GM15510 (cell line): Measurements from ENCODE around the gene RTP3.

Source experiments
- POLR2A ChIP-seq: IDR thresholded peaks from 3 replicates; pipeline ENCODE4 v1.6.1; 2011; ENCODE audit warnings: borderline replicate concordance; ENCODE audit not compliant: insufficient read length; ENCODE audit errors: extremely low read depth

RTP3 gene

DNA sequence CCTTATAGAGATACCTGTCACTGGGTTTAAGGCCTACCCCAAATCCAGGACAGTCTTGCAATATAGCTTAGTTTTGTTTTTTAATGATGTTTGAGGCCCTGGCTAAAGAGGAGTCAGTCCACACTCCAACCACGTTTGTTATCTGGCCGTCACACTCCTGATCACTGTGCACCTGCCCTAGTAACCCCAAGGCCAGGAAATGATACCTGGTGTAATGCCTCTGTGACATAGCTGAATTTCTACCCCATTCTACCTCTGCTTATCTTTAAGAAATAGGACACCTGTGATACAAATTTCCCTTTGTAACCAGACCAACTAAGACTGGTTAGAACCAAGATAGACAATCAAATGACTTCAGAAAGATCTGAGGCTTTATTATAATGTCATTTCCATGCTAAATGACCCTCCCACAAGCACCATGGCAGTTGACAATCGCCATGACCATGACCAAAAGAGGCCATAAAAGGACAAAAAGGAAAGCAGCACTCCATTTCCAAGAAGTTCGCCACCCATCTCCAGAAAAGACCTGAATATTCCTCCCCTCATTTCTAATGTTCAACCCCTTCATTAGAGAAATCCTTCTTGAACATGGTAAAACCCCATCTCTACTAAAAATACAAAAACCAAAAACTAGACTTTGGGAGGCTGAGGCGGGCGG is 4.8 kb upstream of the RTP3 start:
- no peak for TF ChIP-seq POLR2A

DNA sequence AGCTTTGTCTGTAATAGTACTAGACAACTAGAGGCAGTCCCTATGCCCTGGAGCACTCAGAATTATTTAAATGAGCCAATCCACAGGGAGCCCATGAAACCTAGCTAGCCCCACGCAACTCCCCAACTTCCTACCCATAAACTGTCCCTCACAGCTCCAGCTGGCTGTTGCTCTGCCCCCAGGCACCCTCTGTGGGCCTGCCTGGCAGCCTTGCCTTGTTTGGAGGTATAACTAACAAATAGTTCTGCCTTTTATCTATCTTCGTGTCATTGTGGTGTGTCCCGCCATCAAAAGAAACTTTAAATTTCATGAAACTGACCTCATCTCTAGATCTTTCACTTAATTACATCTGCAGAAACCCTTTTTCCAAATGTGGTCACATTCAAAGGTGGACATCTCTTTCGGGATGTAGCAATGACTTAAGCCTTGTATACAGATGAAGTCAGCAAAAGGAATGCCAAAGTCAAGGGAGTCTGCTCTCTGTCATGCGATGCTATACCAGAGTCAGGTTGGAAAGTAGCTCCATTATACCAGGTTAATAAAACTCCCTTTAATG is 1.8 kb upstream of the RTP3 start:
- no peak for TF ChIP-seq POLR2A

DNA sequence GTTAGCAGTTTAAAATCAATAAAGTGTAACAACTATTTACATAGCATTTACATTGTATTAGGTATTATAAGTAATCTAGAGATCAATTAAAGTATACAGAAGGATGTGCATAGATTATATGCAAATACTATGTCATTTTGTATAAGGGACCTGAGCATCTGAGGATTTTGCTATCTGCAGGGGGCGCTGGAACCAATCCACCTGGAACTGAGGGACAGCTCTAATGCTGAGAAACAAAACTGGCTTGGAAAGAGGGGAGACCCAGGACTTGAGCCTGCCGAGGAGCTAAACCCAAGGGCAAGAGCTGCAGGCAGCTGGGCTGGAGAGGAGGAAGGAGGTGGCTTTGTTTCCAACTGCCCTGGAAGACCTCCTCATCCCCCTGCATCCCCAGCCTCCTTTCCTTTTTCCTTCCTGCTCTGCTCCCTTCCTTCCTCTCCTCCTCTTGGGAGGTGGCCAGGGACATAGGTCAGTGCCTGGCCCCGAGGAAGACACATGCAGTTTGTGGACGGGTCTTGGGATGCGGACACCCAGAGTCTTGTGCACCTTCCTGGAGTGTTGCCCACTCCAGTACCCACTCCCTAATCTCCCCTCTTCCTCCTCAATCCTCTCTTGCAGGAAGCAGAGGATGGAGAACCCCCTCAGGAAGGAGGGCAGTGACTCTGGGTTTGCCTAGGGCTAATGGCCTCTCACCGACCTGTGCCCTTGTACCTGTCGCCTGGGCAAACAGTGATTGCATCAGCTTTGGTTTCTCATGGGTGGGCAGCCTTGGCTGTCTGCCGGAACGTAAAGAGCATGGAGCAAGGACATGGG is 825 bp upstream of the RTP3 start:
- TF ChIP-seq POLR2A: no peak

DNA sequence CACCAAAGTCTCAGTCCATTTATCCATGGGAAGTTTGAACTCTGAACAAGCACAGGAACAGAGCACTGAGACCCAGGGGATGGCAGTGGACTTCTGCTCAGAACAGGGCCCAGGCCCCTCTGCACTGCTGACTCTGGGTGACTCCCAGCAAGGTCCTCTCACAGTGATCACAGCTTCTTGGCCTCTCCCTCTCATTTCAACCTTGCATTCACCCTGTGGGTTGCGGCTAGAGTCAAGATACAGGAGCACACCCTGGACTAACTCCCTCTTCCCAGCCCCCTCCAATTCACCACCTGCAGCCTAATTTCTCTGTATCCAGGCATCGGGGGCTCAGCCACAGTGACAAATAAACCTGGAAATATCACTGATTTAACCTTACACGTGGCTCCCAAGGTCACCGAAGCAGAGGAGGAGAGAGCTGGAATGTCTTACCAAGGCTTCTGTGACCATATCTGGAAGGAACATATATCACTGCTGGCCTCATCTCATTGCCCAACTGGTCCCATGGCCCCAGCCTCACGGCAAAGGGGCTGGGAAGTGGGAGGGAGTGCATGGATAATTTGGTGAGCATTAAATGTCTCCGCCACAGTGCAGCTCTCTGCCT is 1.2 kb downstream of the RTP3 start:
- TF ChIP-seq POLR2A: no peak

DNA sequence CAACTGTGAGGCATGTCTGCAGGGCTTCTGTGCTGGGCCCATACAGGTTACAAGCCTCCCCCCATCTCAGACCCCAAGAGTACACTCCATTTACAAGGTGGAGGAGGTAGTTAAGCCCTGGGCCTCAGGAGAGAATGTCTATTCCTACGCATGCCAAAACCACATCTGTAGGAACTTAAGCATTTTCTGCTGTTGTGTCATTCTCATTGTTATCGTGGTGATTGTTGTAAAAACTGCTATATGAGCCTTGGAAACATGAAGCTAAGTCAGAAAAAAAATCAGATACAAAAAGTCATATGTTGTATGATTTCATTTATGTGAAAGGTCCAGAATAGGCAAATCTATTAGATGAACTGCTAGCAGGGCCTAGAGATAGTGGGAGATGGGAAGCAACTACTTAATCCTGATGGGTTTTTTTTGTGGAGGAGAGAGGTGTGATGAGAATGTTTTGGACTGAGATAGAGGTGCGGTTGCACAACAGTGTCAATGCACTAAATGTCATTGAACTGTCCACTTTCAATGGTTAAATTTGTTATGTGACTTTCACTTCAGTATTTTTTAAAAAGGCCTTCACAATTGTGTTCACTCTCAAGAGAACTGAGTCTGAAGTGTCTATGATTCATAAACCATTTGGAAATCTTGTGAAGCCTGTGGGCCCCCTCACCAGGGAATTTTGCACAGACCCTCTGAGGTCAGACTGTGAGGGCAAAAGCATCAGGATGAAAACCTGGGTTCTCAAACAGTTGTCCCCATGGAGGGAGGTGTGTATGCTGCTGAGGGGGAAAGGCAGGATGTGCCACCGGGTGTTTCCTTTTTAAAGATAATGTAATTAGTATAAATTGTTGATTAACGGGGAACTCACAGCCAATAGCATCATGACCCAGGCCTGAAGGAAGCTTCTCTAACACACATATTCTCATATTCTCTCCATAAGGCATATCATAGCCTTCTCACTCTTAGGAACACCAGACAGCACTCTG is 3.2 kb downstream of the RTP3 start:
- TF ChIP-seq POLR2A: no peak

DNA sequence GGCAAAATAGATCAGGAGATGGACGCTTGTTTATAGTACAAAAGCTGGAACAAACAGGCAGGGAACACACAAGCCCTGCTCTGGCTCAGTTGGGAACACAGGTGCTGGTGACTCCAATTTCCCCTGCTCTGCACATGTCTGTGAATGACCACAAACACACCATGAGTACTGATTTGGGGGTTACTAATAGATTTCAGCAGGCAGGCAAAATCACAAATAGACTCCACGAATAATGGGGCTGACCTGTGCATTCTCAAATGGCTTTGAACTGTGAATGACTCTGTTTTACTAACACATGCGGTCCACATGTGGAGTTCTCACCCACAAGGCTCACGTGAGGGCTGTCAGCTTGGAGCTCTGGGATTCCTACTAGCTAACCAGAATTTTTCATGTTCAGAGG is 3.9 kb downstream of the RTP3 start:
- TF ChIP-seq POLR2A: no peak

DNA sequence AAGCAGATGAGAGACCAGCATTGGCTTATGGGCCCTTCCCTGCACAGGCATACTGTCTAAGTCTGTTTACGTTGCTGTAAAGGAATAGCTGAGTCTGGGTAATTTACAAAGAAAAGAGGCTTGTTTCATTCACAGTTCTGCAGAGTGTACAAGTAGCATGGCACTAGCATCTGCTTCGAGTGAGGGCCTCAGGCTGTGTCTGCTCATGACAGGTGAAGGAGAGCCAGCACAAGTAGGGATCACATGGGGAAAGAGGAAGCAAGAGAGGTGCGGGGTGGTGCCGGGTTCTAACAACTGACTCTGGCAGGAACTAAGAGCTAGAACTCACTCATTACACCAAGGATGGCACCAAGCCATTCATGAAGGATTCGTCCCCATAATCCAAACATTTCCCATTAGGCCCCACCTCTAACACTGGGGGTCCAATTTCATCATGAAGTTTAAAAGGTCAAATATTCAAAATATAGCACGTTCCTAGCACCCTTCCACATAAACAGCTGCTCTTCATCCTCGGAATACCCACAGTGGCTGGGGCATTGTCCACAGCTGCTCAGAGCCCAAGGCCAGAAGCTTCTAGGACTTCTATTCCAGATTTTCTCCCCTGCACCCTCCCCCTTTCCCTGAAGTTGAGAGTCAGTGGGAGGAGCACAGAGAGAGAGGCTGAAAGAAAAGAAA is 5.6 kb downstream of the RTP3 start:
- TF ChIP-seq POLR2A: no peak

DNA sequence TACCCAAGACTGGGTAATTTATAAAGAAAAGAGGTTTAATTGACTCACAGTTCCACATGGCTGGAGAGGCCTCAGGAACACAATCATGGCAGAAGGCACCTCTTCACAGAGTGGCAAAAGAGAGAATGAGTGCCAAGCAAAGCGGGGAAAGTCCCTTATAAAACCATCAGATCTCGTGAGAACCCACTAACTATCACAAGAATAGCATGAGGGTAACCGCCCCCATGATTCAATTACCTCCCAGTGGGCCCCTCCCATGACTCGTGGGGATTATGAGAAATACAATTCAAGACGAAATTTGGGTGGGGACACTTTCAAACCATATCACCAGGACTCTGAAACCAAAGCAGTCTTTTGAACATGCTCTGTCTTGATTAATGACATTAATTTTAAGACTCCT is 7.0 kb downstream of the RTP3 start:
- no peak for TF ChIP-seq POLR2A

DNA sequence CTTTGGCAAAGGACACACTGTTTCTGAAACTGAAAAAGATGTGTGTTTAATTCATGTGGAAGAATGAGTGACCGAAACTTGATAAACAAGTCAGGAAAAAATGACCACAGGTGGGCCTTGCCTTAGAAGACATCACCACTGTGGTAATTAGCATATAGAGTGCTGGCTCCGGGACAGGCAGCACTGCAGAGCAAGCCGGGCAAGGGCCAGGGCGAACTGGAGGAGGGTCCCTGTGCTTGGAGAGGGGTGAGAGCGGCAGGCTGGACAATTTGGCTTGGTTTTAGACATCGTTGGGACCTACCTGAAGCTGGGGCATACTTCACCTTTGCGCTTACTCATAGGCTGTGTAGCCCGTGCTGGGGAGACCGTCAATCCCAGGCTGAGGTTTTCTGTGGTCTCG is 8.2 kb downstream of the RTP3 start:
- no peak for TF ChIP-seq POLR2A

DNA sequence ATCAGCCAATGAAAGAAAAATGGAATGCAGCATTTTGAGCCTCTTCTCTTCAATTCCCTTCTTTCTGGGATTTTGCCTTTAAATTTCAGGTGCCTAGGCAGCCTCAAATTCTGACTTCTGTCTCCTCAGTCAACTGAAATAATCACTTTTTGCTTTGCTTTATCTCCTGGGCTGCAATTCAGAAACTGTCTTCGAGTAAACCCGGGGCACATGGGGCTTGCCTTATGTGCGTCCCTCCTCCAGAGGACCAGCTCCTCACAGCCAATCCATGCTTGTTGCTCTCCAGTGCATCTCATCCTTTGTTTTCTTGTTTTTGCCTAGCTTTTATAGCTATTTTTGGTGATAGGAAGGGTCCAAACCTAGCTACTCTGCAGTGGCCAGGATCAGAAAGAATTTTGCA is 8.8 kb downstream of the RTP3 start:
- no peak for TF ChIP-seq POLR2A

DNA sequence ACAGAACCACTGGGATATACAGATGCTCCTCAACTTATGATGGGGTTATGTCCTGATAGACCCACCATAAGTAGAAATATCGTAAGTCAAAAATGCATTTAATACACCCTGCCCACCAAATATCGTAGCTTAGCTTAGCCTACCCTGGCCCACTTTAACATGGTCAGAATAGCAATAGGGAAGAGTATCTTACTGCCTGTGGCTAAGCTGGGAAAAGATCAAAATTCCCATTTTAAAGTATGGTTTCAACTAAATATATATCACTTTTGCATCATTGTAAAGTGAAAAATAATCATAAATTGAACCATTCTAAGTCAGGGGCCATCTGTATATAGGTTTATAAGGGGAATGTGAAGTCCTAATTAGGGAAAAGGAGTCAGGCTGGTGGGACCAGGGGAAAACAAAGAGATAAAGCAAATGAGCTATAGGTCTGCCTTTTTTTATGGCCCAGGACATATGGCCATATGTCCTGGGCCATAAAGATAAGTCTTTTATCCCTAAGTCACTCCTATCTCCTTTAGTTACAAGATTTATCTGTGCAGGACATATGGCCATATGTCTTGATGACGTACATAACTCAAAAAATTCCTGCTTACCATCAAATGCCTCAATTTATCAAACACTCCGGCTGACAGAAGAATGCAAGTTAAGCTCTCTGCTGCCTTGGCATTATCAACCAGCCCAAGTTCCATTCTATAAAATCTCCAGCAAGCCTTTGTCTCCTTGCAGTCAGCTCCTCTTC is 11.2 kb downstream of the RTP3 start:
- TF ChIP-seq POLR2A: no peak

DNA sequence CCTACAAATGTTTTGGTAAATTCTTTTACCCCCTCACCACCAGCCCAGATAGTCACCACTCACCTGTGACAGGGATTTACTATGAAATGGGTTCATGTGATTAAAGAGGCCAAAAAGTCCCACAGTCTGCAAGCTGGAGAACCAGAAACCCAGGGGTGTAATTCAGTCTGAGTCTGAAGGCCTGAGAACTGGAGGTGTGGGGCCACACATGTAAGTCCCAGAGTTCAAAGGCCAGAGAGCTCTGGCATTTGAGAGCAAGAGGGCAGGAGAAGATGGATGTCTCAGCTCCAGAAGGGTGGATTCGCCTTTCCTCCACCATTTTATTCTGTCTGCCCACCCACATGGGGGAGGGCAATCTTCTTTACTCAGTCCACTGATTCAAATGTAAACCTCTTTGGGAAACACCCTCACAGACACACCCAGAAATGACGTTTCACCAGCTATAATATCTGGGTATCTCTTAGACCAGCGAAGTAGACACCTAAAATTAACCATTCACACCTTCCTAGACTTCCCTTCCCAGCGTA is 11.9 kb downstream of the RTP3 start:
- TF ChIP-seq POLR2A: no peak

DNA sequence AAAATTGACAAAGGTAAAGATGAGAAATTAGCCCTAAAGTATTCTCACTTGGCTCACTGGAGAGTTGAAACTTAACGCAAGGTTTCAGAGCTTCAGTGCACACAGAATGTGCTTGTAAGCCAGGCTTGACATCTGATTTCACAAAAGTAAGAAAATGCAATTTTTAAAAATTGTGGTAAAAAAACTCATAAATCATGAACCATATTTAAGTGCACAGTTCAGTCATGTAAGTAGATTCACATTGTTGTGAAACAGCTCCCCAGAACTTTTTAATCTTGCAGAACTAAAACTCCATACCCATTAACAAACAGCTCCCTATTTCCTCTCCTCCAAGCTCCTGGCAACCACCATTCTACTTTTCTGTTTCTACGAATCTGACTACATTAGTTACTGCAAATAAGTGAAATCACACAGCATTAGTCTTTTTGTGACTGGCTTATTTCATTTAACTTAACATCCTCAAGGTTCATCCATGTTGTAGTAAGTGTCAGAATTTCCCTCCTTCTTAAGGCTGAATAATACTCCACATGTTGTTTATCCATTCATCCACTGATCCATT is 14.5 kb downstream of the RTP3 start:
- no peak for TF ChIP-seq POLR2A
